Activated gamma-delta T cell treated with Interleukin-2 at 50 U/mL for 16 hours (primary cell): ENCODE results near the gene ZMYND11.

ENCODE experiments used
- DNase-seq: peaks from one replicate; pipeline ENCODE4 v3.0.0-alpha.2; 2020

Gene ZMYND11

DNA sequence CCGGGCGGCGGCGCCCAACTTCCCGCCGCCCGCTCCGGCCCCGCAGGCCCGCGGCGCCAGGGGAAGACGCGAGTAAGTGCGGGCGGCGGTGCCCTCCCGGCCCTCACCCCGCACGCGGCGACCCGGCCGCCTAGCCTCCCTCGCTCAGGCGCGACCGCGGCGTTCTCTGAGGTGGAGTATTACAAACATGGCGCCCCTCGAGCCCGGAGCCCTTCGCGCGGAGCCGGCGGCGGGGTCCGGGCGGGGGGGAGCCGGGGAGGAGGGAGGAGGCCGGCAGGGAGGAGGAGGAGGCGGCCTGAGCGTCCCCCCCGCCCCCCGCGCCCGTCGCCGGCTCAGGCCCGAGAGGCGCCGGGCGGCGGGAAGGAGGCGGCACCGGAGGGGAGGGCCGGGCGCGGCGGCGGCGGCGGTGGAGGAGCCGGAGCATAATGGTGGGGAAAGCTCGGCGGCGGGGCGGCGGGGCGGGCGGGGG lies at the start of gene ZMYND11:
TSS of gene ZMYND11 (plus strand) at position 324 of the 469 bp plus-strand sequence. CDS start 44,558 bp downstream, outside the sequence.
- peak; percentile 65 for DNase-seq

- no peak for DNase-seq
These were observed 49.2 kb upstream of the ZMYND11 start for GRCh38 chr10:86031-86430.

DNA sequence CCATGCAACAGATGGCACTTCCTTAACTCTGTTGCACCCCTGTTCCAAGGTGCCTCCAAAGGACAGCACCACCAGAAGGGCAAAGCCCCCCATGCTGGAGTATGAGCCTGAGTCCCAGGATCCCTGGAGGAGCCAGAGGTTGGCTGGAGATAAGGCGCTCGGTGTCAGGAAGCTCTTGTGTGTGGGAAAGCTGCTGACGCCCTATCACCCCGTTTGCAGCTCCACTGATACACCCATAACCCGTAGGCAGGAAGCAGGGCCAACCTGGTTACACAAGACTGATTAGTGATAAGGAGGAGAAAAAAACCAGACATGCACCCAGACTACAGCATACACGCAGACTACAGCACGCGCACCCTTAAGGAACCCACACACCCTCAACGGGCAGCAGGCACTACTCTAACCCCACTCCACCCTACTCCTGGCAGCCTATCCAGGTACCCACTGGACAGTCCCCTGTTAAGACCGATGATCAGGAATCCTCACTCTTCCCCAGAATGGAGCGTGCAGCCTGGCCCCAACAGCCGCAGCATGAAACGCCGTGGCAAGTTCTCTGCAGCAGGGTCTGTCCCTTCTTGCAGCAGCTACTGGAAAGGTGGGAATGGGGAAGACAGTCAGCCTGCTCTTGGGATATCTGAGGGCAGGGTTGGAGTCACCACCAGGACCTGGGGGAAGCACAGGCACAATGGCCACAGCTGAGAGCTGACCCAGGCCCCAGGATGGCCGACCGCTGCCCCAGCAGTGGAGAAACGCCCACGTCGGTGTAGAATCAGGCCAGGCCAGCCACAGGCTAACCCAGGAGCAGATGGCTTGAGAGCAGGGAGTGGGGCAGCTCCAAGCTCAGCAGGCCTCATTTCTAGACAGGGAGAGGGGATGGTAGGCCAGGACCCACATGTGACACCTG lies 47.8 kb upstream of the ZMYND11 start:
- DNase-seq = no peak

- no peak for DNase-seq
These were observed 47.0 kb upstream of the ZMYND11 start for GRCh38 chr10:88253-88652.

- DNase-seq = no peak
These were observed 46.0 kb upstream of the ZMYND11 start for GRCh38 chr10:89248-89647.

DNA sequence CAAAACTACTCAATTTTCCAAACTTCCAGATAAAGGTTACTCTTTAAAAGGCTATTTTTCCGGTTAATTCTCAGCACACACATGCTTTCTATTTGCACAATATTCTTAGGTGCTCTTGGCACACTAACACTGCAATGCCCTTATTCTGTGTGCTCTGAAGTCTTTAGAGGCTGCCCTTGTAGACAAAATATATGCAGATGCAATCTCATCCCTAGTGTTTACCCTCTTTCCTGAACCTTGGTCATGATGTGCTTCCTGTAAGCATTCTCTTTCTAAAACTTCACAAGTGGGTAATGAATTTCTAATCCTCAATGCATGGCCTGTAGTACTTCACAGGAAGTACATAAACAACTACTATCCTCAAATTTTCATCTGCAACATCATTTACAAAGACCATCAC lies 45.1 kb upstream of the ZMYND11 start:
- DNase-seq = no peak

GRCh38 chr10:91313-91712 lies 43.9 kb upstream of the ZMYND11 start:
- no peak for DNase-seq

- DNase-seq = no peak
These were observed 43.1 kb upstream of the ZMYND11 start for GRCh38 chr10:92153-92552.

DNA sequence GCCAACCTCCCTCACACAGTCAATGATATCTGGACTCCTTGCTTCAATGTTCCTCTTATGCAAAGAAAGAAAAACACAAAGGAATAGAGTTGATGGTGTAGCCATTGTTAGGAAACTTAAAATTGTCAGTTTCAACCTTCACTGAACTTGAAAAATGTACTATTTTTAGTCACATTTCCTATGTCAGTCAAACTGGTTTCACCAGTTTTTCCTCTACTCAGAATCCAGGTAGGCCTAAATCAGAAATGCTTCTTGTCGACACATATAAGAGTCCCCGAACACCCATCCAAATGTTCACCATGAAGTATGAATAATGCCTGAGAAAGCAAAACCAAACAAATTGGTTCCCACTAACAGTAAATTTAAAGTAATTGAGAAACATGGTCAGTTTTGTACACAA lies 42.4 kb upstream of the ZMYND11 start:
- DNase-seq = no peak

- no peak for DNase-seq
These were observed 40.6 kb upstream of the ZMYND11 start for GRCh38 chr10:94613-95012.

- no peak for DNase-seq
These were observed 39.7 kb upstream of the ZMYND11 start for GRCh38 chr10:95356-96115.

DNA sequence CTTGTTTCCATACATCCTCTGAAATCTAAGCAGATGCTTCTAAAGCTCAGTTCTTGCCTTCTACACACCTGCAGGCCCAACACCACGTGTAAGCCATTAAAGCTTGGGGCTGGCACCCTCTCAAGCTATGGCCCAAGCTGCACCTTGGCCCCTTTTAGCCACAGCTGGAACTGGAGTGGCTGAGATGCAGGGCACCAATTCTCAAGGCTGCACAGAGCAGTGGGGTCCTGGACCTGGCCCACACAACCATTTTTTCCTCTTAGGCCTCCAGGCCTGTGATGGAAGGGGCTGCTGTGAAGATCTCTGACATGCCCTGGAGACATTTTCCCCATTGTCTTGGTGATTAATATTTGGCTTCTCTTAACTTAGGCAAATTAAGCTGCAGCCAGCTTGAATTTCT lies 38.8 kb upstream of the ZMYND11 start:
- DNase-seq = no peak

- no peak for DNase-seq
These were observed 30.8 kb upstream of the ZMYND11 start for GRCh38 chr10:104416-104815.

DNA sequence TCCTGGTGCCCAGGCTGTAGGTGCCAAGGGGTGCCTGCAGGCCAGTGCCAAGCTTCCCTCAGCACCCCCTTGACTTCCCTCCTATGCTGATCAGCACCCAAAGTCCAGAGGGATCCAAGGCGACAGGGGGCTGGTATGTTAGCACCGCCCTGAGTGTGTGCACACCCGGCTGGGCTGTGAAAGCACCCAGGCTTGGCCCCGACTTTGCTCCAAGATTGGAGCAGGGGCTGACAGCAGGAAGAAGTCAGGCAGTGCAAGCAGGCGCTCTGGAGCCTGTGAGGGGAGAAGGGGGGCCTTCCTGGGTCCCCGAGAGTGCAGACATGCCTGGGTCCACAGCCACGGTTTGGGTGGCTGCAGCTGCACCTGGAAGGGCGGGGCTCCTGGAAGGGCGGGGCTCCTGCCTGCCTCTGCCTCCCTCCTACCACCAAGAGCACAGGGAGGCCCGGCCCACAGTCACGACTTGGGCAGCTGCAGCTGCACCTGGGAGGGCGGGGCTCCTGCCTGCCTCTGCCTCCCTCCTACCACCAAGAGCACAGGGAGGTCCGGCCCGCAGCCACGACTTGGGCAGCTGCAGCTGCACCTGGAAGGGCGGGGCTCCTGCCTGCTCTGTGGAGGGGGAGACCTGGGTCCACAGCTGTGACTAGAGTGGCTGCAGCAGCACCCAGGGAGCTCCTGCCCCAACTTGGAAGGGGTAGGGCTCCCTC lies 30.2 kb upstream of the ZMYND11 start:
- no peak for DNase-seq

DNA sequence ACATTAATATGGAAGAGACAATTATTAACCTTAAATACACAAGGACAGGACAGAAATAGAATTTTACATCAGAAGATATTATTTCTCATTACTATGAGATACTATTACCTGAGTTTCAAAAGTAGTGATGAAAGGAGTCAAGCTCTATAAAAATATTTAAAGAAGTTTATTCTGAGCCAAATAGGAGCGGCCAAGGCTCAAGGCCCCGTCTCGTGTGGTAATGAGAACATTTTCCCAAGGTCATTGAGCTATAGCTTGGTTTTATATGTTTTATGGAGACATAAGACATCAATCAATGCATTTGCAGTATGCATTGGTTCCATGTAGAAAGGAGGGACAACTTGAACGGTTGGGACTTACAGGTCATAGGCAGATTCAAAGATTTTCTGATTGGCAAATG lies 29.4 kb upstream of the ZMYND11 start:
- DNase-seq = no peak

GRCh38 chr10:106740-107139 lies 28.5 kb upstream of the ZMYND11 start:
- no peak for DNase-seq

- DNase-seq = no peak
These were observed 23.0 kb upstream of the ZMYND11 start for GRCh38 chr10:112246-112645.

DNA sequence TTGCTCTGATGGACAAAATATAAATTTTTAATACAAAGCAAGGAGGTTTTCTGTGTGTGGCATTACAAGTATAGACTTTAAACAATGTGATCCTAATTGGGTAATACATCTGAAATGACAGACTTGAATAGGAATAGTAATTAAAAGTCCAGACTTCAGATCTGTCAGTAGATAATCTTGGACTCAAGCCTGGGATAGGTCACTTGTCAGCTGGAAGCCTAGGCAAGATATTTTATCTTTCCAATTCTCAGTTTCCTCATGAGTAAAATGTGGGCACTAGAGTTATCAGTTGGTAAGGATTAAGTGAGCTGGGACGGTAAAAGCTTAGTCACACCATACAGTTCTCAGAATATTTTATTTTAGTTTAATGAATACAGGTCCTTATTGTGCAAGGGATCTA lies 10.4 kb upstream of the ZMYND11 start:
- no peak for DNase-seq

DNA sequence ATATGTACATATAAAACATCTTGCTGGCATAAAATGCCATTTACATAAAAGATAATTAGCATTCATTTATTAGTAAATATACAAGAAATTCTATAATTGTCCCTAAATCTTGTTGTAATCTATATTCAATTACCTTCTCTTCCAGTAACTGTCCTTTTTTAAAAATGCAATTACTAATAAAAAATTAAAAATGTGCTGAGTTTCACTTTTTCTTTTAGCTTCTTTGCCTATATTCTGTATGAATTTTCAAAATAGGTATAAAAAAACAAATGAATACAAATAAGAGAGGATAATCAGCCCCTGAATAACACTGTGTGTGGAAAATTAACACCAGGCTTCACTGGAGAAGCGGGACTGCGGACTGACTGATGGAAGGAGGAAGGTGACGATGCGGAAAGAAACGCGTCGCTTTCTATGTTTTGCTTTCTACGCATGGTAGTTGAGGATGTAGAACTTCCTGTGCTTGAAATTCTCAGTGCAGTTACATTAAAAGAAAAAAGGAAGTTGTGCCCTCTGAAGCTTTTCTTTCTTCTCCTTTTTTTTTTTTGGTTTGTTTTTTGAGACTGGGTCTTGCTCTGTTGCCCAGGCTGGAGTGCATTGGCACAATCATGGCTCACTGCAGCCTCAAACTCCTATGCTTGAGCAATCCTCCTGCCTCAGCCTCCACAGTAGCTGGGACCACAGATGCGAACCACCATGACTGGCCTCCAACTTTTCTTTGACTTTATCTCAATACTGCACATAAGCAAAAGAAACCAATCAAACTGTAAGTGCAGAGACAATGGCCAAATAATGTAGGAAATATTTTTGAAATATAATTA lies 7.4 kb upstream of the ZMYND11 start:
- no peak for DNase-seq

DNA sequence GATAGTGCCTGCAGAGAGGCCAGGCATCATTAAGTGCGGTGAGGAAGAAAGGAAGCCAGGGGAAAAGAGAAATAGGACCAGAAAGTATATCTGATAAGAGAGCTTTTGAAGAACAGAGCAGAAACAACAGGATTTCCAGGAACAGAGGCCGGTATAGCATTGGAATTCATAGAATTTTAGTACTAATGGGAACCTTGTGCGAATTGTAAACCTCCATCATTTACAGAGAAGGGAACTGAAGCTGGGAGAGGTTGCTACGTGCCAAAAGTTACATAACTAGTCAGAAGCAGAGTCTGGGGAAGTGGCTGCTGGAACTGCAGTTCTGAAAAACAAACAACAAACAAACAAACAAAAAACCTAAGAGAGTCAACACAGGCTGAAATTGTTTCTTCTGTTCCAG lies 5.4 kb upstream of the ZMYND11 start:
- DNase-seq = no peak

DNA sequence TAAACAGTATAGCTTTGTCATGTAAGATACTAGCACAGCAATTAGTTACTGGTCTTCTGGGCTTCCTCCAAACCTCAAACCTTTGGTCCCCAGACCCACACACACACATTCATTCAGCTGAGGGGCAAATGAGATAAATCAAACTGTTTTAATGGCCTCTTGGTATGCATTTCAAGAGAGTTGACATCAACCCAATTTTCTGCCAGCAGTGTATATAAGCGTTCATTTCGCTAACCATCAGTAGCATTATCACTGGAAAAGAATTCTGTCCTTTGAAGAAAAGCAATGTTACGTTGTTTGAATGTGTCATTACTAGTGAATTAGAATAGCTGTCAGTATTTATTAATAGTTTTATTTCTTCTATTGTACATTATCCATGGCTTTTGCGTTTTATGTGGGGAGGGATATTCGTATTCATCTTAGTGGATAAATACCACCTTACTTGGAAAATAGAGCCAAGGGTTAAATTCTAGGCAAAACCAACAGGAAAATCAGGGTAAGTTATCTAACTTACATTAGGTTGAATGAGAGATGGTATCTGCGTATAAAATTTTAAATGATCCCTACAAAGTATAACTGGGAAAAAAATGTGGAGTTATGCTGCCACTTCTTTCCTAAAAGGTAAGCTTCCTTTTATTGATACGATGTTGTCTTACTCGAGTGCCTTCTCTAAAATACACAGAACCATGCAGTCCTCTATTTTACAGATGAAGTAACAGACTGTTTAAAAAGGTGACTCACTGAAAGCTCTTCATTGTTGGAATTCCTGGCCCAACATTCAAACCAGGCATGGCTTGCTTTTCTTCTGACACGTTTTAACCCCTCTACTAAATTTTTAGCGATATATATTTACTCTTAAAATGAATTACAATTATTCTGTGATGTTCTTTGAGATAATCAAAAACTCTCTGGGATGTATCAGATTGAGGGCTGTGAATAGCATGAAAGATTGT lies 2.0 kb upstream of the ZMYND11 start:
- DNase-seq = no peak
